Measurements from ENCODE around the gene INTS12.

Gene INTS12

GRCh38 chr4:105683038-105683437 is 25.5 kb downstream of the INTS12 start:
- DNase-seq (ENCODE audit: low spot score), result no peak

GRCh38 chr4:105679186-105679585 is 29.3 kb downstream of the INTS12 start:
- no peak for DNase-seq (ENCODE audit: low spot score)

- DNase-seq (ENCODE audit: low spot score), result no peak
Measured at GRCh38 chr4:105677709-105678108, 30.8 kb downstream of the INTS12 start.

- DNase-seq (ENCODE audit: low spot score), result no peak
Measured at GRCh38 chr4:105674011-105674410, 34.5 kb downstream of the INTS12 start.

- no peak for DNase-seq (ENCODE audit: low spot score)
Measured at GRCh38 chr4:105671301-105671700, 37.2 kb downstream of the INTS12 start.

- DNase-seq (ENCODE audit: low spot score), result no peak
Measured at GRCh38 chr4:105670684-105671083, 37.8 kb downstream of the INTS12 start.

GRCh38 chr4:105666693-105667092 is 41.8 kb downstream of the INTS12 start:
- no peak for DNase-seq (ENCODE audit: low spot score)

- no peak for DNase-seq (ENCODE audit: low spot score)
Measured at GRCh38 chr4:105662935-105663675, 45.4 kb downstream of the INTS12 start.

- no peak for DNase-seq (ENCODE audit: low spot score)
Measured at GRCh38 chr4:105661028-105661427, 47.5 kb downstream of the INTS12 start.

GRCh38 chr4:105659190-105659589 is 49.3 kb downstream of the INTS12 start:
- no peak for DNase-seq (ENCODE audit: low spot score)

GRCh38 chr4:105657117-105657765 is 51.2 kb downstream of the INTS12 start:
- no peak for DNase-seq (ENCODE audit: low spot score)

- DNase-seq (ENCODE audit: low spot score), result no peak
Measured at GRCh38 chr4:105652286-105652888, 56.1 kb downstream of the INTS12 start.

GRCh38 chr4:105651884-105652283 is 56.6 kb downstream of the INTS12 start:
- no peak for DNase-seq (ENCODE audit: low spot score)

- DNase-seq (ENCODE audit: low spot score), result no peak
Measured at GRCh38 chr4:105650190-105650589, 58.3 kb downstream of the INTS12 start.

GRCh38 chr4:105645440-105645839 is 63.0 kb downstream of the INTS12 start:
- DNase-seq (ENCODE audit: low spot score), result no peak

- DNase-seq (ENCODE audit: low spot score), result no peak
Measured at GRCh38 chr4:105644257-105644656, 64.2 kb downstream of the INTS12 start.

- no peak for DNase-seq (ENCODE audit: low spot score)
Measured at GRCh38 chr4:105641845-105642244, 66.6 kb downstream of the INTS12 start.

- no peak for DNase-seq (ENCODE audit: low spot score)
Measured at GRCh38 chr4:105637408-105638176, 70.9 kb downstream of the INTS12 start.

GRCh38 chr4:105634402-105635080 is 73.9 kb downstream of the INTS12 start:
- DNase-seq (ENCODE audit: low spot score), result no peak

GRCh38 chr4:105633241-105633640 is 75.2 kb downstream of the INTS12 start:
- no peak for DNase-seq (ENCODE audit: low spot score)
